ENCODE data around the gene AGPAT4.

Gene AGPAT4

DNA sequence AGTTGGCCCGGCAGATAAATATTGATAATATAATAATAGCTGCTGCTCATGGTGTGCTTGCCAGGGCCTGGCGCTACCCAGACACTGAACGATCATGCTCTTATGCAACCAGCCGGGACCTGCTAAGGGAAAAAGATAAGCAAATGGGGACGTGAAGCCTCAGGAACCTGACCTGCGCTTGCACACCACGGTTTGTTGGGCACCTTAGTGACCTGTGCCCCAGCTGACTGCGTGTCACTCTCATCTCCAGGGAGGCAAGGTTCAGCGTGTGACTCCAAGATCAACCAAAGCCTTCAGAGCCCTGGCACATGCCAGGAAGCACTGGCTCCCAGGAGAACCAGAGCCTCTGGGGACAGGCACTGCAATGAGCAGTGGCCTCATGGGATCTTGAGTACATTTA lies 111.1 kb downstream of the AGPAT4 start:
- no peak for DNase-seq

DNA sequence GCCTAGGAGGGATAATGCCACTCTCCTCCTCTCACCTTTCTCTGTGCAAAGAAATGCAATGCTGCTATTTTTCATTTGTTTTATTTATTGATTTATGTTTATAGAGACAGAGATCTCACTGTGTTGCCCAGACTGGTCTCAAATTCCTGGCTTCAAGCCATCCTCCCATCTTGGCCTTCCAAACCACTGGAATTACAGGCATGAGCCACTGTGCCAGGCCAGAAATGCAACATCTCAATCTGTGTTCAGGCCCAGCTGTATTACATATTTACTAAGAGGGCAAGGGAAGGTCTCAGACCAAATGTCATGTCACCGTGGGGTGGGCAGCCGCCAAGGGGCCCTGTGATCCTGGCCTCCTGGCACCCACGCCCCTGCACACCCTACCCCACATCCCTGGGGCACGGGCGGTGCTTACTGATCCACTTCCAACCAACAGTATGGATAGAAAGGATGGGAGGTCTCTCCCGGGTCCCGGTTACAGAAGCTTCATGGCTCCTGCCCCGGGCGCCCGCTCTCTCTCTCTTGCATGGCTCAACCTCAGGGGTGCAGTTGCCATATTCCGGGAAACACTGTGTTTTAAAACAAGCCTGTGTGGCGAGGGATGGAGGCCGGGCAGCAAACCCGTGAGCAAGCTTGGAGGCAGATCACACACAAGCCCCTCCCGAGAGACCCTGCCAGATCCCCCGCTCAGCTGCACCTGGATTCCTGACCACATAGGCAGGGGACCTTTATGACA lies 111.8 kb downstream of the AGPAT4 start:
- no peak for DNase-seq

DNA sequence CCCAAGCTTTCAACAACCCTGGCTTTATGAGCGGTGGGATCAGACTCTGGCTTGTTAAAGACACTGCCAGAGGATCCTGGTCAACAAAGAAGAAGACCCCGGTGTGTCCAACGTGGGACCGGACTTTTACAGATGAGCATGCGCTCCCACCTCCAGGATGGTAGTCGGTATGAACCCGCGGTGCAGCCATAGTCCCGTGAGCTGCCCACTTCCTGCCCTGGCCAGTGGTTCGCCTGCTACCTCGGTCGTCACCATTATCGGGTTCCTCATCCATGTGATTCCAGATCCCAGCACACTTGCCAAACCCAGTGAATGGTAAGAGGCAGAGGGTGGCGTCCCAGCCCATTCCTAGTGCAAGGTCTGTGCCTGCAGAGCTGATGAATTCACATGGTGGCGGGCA lies 112.7 kb downstream of the AGPAT4 start:
- no peak for DNase-seq

DNA sequence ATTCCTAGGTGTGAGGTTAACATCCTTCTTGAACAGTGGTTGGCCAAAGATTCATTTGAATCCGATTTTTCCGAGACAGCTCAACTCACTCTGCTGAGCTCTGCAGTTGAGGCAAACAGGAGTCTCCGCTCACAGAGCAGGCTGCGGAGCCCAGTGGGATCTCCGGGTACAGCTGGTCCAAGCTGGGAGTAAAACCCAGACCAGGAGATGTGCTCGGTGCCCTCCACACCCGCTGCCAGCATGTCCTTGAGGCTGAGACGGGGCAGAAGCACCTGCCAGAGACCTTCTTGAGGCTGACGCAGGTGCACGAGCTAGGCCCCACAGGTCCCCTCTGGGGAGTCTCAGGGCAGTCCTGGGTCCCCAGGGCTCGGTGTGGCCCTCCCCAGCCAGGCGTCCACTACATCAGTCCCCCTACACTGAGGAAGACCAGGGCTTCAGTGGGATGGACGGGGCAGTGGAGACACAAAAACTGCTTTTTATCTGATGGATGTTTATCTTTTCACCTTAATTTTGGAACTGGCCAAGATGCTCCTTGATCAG lies 119.0 kb downstream of the AGPAT4 start:
- no peak for DNase-seq

DNA sequence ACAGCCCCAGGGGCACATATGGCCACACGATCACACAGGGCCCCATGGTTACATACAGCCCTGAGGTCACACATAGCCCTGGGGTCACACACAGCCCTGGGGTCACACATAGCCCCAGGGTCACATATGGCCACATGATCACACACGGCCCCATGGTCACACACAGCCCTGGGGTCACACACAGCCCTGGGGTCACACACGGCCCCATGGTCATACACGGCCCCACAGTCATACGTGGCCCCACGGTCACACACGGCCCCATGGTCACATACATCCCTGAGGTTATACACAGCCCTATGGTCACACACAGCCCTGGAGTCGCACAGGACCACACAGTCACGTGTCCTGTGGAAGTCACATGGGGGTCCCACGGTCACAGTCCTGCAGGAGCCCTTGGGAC lies 120.1 kb downstream of the AGPAT4 start:
- no peak for DNase-seq

DNA sequence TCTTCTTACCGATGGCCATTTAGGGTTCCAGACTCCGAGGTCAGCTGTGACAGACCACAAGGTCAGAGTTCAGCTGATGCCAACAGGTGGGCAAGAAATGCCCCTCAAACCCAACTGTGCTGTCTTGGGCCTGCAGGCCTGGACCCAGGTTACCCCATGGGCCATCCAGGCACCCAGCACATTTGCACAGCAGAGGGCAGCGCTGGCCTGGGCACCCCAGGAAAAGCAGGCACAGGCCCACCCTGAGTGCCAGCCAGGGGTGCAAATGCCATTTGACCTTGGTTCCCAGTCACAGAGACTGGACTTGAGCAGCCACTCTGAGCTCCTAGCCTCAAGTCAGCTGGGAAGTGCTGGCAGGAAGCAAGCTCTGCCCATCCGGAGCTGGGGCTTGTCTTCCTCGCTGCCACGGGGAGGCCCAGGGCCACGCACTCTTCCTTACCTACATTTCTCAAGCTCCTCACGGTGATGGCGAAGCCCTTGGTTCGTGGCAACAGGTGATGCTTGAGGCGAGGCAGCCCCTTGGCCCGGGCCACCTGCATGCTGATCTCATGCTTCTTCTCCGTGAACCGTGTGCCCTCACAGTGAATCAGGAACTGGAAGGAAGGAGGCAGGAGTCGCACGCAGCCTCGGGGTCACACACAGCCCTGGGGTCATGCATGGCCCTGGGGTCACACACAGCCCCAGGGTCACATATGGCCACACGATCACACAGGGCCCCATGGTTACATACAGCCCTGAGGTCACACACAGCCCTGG lies 120.8 kb downstream of the AGPAT4 start:
- DNase-seq, result no peak

DNA sequence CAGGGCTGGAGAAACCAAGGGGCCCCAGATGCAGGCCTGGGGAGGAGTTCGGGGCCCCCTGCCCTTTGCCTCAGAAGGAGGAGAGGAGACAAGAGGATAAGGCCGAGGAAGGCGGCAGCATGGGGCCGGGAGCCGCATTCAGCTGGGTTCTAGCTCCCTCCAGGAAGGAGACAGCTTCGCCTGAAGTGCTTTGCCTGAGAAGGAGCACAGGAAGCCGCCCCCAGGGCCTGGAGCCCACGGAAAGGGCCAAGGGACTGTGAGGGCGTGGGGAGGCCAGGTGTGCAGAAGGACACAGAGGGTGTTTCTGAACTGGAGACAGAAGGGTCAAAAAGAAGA lies 121.4 kb downstream of the AGPAT4 start:
- DNase-seq, result no peak

DNA sequence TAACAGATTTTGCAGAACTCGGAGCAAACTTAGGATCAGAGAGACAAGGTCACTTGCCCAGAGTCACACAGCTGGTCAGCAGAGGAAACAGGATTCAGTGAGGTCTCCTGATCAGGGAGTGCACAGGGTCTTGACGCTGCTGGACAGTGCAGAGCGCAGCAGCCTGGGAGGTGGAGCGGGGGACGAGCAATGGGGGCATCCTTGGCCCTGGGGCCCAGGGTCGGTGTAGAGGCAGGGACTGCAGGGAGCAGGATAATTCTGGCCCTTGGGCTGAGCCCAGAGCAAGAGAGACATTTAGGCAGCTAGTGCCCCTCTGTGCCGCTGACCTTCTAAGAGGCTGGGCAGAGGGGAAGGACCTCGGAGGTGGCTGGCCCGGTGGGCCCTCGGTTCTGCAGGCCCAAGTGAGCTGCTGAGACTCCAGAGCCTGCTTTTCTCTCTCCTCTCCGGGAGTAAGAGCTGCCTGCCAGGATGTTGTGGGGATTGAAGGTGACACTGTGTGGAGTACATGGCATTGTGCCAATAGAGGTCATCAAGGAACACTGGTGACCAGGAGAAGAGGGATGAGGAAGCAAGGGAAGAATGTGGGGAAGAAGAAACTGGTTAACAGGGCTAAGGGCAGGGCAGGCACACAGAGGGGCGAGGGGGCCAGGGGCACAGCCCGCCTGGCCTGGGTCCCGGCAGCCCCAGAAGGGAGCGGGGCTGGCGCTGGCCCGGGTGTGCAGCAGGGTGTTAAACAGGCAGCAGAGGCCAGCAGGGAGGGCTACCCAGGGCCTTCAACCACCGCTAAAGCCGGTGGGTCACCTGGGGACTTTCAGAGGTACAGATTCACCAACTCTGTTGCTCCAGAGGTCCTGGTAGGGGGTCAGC lies 122.0 kb downstream of the AGPAT4 start:
- DNase-seq, result no peak

DNA sequence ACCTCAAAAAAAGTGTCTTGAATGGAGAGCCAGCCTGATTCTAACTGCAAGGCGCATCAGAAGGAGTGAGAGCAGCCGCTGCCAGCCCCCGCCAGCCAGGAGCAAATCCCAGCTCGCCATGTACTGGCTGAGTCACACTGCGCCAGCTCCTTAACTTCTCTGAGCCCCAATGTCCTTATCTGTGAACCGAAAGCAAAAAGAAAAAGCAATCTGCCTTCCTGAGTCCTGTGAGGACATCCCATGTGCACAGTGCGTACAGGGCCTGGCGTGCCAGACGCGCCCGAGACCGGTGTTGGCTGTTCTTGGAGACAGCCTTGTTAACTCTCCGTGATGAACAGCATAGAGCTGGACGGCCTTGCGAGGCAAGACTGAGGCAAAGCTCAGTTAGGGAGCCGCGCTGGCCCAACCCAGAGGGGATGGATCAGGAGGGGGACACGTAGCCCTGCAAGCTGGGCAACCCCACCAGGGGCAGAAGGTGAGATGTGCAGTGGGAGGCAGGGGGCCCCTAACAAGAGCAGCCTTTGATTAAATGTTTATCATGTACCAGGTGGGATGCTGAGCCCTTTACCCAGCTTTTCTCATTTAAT lies 122.7 kb downstream of the AGPAT4 start:
- no peak for DNase-seq

DNA sequence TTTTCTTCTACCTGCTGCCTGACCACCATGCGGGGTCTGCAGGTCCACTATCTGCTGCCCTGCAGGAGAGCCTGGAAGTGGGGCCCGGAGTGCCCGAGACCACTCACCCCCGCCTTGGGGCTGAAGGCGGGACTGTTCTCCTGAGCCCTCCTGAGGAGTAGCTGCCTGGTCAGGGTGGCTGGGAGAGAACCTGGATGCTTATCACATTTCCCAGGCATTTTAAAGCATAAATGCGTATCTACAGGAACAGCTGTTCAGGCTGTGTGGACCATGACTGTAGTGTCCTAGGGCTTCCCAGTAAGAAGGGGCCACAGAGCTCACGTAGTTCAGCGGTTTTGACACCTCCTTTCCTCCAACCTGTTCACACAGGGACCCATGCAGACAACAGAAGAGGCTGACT lies 123.3 kb downstream of the AGPAT4 start:
- no peak for DNase-seq

DNA sequence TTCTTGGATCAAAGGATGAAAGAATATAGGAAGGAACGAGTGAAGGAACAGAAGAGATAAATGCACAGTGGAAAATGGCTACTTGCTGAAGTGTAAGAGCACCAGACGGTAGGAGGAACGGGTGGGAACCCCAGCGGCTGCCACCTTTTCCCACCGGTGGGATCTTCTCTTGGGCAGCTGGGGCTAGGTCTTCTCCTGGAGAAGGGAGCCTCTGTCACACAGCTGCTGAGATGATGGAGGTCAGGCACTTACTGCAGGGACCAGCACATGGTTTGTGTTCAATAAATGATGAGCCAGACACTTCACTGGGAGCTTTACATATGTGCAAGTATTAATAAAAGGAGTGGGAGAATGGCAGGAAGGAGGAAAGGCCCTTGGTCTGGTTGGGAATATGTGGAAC lies 123.7 kb downstream of the AGPAT4 start:
- no peak for DNase-seq

DNA sequence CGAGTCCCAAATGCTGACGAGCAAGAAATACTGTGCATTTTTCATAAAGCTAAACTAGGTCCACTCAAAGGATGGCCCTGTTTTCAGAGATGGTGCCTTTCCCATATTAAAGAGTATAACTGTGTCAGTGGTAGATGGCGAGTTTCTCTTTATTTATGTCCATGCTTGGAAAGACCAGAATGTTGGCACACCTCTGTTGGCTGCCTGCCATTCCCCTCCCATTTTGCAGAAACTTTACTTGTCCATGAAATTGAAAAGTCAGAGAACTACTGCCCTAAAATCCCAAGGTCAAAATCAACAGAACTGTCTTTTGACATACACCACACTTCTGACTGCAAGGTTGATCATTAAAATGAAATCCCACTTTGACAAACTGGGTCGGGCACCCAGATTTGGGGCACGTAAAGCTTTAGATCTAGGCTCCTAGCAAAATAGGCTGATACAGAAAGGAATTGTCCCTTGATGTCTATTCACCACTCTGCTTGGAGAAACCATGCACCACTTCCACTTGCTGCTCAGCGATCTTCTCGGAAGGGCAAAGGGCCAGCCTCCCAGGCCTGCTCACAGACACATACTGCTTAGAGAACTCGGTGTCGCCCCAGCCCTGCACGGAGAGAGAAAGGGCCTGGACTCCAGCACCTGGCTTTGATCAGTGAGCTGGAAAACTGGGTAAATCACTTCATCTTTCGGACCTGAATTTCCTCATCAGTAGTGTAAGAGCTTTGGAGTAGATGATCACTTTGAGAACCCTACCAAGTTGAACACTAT lies 130.0 kb downstream of the AGPAT4 start:
- DNase-seq, result no peak

DNA sequence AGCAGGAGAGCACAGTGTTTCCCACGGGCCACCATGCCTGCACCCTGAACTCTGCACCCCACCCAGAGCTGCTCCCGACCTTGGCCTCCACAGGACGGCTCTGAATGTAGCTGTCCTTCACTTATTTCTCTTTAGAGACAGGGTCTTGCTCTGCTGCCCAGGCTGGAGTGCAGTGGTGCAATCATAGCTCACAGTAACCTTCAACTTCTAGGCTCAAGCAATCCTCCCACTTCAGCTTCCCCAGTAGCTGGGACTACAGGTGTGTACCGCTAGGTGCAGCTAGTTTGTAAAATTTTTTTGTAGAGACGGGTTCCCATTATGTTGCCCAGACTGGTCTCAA lies 130.9 kb downstream of the AGPAT4 start:
- DNase-seq, result no peak

DNA sequence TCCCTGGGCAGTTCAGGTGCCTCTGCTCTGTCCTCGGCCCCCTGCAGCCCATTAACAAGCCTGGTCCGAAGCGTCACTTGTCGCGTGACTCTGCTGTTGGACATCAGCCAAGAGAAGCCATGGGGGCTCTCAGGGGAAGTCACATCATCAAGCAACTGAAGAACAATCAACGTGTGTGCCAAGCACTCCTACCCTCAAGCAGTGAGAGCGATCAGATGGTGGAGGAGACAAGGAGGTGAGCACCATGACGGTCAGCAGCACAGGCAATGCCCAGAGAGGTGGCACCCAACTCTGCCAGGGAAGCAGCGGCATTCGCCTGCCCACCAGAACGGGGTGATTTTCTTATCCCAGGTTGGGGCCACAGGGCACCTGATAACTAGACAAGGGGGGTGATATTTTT lies 132.7 kb downstream of the AGPAT4 start:
- DNase-seq, result no peak

DNA sequence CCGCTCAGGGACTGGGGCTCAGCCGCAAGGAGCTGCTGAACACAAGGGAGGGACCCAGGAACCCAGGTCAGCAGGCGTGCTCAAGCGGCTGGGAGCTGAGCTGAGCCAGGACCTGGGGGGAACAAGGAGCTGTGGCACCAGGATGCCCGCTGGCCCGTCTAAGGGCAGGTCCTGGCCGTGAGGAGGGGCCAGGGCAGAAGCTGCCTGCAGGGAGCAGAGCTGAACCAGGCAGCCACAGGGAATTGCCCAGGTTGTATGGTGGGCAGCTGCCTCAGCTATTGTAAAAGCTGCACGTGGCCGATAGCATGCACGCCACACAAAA lies 133.3 kb downstream of the AGPAT4 start:
- DNase-seq, result no peak

DNA sequence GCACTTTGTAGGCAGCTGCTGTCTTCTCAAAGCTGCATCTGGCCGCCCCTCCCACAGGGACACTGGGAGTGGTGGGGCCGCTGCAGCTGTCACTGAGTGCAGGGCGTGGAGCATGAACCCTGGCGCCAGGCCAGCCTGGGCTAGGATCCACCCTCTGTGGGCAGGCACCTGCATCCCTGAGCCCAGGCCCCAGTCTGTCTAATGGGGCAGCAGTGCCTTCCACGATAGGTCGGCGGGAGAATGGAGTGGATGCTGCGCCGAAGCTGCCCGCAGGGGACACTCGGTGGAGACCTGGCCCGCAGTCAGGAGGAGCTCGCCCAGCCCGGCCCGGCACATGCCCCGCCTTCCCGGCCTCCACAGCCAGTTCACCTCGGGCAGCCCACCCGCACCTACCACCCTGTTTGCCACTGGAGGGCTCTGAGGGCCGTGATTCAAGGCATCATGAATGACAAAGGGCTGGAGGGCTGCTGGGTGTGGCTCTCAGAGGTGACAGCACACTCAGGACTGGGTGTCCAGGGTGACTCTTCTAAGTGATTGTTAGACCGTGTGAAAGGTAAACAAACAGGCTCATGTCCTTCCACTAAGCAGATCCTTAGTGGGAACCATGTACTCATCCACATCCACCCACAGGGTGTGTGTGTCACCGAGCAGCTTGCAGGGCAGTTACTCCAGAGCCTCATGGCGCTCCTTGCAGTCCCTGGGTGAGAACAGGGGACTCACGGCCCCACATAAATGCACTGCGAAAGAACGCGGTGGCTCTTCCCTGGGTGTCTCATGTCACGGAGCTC lies 133.9 kb downstream of the AGPAT4 start:
- DNase-seq, result no peak

DNA sequence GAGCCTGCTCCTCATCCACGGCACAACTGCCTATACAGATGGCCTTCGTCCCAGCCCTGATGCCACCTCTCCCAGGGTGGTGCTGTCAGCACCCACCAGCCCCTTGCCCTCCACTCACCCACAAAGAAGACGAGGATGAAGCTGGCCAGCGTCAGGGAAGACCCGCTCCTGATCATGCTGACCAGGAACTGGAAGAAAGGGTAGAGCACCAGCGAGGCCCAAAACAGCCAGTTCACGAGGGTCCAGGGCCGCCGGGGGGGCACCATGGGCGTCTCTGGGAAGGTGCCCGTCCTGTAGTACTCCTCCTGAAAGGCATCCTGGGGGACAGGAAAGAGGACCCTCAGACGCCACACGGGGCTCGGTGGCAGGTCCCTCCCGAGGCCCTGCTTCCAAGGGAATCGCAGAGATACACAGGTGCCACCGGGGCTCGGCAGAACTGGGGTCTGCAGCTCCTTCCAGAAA lies 134.5 kb downstream of the AGPAT4 start:
- no peak for DNase-seq

DNA sequence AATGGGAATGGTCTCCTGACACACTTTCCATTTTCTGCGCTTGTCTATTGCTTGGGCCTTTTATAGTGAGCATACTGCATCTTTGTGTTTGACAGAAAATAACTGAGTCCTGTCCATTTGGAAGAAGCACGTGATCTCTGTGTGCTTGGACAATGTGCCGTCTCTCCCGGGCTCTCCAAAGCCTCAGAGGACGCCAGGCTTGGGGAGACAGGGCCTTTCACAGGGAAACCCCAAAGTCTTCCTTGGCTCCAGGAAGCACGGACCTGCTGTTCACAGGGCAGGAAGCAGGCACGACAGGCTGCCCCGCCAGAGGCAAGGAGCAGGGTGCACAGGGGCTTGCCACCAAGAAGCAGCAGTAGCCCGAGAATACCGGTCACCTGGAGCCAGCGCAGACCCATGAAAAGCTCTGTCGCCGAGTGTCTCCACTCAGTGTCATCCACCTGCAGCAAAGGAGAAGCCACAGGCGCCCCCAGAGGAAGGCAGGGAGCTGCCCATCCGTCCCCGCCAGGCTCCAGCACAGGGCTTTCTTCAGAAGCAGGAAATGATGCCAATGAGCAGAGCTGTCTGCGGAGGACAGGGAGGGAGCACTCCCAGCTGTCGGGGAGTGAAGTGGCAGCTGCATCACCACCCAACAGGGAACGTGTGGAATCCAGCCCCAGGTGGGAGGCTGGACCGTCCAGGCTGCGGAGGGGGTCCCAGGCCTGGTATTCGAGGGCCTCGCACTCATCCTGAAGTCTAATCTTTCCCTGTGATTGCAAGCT lies 135.1 kb downstream of the AGPAT4 start:
- no peak for DNase-seq

DNA sequence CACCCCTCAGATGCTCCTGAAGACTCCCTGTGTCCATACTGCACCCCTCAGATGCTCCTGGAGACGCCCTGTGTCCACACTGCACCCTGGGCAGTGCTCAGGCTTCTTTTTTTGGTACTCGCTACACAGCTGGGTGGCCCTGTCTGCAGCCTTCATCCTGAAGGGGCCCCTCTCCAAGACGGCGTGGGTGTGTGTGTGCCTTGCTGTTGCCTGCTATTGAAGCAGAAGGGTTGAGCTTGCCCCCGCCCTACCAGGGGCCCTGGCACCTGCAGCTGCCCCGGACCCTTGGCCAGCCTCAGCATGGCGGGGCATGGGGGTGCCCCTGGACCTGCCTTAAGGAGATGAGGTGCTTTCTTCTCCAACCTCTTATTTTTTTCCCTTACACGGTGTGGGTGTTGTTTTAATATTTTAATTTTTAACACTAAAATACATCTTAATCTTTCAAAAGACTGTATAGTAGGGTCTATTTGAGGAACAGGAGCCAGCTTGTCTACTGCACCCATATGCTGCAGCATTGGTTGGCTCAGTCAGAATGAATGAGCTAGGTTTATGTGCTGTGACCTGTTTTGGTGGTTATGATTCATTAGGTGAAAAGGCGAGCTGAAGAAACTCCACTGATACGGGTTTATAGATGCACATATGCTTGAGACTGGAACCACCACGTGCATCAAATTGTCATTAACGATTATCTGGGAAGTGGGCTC lies 135.9 kb downstream of the AGPAT4 start:
- no peak for DNase-seq

DNA sequence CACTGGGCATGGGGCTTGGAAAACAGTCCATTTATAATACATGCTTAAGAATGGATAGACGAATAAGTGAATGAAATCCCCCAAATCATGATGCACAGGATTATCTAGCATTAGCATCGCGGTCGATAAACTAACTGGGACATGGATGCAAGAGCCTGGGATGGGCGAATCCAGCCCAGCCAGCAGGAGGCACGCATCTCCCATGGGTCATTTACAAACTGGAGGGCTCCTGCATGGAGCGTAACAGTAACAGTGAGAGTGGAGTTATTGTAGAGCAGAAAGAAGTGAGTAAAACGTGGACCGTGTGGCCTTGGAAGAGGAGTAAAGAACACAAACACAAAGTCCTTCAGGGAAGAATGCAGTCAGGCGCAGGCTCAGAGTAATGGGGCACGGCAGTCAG lies 136.5 kb downstream of the AGPAT4 start:
- DNase-seq, result no peak

Measured in AML-193 (cell line).